Measurements from ENCODE around the gene PTDSS2.
"Not testable (repeated sequence)": the region's sequence is repeated elsewhere in the genome, so short reads cannot be mapped to it uniquely, and the experiment has no call there.

PTDSS2 gene

DNA sequence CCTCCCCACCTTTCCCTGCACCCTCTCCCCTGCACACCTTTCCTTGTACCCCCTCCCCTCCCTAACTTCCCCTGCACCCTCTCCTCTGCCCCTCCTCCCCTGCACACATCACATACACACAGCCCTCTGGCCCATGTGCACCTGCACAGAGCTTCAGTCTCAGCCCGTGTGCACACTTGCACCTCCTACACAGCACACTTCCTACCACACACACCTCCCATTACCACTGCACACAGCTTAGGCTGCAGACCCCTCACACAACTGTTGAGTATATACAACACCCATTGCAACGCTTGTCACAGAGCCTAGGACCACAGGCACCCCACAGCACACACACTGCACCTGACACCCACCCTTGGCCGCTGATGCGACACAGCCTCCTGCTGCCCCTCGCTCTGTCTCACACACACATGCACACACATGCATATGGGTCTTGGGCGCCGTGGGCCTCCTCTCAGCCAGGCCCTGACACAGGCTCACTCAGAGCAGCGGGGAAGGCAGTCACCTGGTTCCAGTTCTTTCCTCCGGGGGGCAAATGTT lies 35.7 kb upstream of the PTDSS2 start:
- DNase-seq: no peak

DNA sequence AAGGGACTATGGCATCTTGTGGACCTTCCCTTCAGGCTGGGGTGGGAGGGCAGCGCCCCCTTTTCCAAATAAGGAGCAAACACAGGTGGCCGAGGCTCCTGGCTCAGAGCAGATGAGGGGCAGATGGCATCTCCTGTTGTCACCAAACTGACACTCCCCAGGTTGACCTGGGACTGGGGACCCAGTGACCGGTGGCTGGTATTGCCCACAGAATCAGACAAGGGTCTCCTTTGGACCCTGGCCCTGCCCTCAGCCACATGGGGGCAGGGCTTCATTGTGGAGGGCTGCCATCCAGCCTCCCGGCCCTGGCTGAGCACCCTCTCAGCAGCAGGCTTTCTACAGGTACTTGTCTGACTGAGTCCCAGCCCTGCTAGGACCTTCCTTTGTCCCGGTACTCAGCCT lies 34.4 kb upstream of the PTDSS2 start:
- no peak for DNase-seq

DNA sequence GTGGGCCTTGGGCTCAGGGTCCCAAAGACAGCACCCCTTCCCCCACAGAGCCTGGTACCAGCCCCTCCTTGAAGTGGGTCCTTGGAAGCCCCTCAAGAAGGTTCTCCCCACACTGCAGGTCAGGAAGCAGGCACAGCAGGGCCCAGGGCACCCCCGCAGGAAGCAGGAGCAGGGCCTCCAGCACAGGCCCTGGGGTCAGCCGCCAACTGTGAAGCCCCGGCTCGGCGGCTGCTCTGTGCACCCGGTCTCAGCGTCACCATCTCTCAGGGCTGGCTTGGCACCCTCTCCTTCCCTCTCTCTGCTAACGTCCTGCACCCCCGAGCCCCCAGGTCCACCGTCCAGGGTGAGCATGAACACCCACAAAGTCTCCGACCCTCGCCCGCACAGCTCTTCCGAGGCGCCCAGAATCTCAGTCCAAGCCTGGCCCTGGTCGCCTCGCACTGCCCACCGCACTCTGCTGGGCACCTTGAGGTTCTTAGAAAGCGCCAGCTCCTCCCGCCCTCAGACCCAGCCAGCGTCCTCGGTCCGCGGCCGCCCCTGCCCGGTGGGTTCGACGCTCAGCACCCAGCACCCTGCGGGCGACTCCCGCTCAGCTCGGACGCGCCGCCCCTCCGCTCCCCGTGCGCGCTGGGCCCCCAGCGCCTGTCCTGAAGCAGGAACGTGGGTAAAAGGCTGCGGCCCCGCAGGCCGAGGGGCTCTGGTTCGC lies 33.9 kb upstream of the PTDSS2 start:
- no peak for DNase-seq

DNA sequence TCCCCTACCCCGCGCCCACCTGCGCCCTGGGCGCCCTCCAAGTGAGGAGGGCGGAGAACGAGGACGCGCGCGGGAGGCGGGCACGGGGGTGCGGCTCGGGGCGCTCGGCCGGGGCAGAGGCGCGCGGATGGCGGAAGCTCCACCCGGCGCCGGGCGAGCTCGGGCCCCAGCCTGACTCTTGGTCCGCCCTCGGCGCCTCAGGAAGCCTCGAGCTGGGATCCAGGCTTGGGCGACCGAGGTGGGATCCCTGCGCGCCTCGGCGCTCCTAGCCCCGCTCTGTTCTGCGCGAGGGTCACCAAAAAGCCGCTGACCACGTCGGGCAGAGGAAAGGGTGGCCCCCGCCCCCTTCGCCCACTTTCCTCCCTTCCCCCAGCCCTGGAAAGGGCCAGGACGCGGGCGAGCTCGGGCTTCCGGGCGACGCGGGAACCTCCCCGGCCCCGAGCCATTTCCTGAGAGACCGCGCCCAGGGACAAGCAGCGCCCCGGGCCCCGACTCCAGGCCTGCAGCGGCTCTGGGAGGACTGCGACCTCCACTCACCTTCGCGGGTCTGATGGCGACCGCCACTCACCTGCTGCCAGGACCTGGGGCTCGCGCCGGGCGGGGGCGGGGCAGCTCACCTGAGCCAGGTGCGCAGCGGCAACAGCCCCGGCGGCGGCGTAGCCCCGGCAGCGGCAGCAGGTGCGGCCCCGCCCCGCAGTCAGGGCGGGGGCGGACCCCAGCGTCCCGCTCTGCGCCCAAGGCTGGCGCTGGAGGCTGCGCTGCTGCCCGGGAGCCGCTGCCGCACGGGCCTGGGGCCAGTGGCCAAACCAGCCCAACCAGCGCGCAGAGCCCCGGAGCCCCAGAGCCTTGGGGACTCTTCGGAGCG lies 33.1 kb upstream of the PTDSS2 start:
- DNase-seq: peak in 1 of 2 experiments; percentile 46

DNA sequence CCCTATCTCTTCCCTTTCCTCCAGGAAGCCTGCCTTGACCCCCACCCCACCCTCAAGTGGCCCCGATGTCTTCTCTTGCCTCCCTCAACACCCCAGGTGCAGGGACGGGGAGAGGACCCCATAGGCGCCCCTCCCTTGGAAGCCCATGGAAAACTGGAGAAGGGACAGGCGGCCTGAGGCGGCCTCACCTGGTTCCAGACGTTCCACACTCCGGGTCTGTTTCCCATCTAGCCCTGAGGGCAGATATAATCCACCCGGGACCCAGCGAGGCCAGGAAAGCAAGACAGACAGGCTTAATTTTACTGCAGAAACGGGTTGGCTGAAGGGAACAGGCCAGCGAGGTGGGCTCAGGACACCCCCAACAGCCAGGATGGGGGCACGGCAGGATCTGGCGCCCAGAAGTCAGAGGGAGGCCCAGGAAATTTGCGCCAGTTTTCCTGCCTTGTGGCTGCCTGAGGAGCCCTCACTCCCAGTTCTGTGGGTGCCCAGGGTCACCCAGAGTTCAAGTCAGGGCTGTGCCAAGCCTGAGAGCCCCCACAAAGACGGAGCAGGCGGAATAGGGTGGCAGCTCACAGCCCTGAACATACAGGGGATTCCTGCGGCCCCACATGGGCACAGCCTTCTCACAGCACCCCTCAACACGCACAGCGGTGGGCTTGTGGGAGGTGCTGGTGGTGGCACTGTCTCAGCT lies 32.3 kb upstream of the PTDSS2 start:
- DNase-seq: no peak

DNA sequence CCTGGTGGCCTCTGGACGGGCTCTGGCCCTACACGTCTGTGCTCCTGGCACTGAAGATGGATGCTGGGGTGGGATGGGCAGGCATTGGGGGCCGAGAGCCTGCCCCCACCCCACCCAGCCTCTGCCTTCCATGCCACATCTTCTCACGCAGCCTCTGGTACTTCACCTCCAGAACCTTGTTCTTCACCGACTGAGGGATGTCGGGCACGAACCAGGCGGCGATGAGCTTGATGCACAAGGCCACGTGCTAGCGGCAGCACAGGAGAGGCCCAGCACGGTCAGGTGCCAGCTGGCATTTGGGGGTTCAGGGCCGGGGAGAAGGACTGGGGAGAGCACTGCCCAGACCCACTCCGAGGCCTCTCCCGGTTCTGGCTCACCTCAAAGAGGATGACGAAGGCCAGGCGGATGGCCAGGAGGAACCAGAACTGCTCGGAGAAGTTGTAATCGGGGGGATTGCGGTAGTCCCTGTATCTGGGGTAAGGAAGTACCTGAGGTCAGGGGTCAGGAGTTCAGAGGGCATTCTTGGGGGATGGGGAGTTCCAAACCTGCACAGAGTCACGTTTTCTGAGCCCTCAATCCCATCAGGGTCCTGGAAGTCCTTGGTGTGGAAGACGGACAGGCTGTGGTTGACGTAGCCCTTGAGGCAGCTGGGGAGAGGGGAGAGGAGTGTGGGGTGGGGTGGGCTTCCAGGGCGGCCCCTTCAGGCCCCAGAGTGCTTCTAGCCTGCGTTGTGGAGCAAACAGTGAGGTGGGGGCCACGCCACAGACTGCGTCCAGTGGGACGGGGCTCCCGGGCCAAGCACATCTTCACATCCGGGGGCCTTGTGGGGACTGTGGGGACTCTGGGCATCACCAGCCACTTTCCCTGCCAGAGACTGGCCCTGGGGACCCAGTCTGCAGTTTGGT lies 31.5 kb upstream of the PTDSS2 start:
- no peak for DNase-seq

DNA sequence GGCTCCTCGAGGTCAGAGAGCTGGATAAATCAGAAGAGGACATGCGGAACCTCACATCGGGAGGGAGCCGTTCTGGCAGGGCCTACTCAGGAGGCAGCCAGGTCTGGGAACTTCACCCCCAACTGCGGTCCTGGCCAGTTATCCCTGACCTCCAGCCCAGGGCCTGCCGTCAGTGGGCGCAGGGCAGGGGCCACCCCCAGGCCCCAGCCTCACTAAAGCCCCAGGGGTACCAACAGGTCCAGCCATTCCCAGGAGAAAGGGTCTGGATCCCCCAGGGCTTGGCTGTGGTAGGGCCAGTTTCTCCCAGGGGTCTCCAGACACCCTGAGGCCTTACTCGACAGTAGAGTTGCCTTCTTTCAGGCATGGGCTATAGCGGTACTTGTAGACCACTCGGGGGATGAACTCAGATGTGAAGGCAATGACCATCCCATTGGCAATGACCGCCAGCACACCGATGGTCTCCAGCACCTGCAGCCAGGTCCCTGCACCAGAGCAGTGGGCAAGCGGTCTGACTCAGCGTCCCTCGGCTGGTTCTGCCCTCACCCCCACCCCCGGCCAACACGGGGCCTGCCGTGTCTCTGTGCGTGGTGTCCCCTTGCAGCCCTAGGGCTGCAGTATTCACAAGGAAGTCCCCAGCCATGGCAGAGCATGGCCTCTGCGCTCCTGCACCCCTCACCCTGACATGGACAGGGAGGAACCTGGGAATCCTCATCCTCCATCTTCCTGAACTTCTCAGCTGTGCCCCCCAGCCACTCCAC lies 30.7 kb upstream of the PTDSS2 start:
- no peak for DNase-seq

DNA sequence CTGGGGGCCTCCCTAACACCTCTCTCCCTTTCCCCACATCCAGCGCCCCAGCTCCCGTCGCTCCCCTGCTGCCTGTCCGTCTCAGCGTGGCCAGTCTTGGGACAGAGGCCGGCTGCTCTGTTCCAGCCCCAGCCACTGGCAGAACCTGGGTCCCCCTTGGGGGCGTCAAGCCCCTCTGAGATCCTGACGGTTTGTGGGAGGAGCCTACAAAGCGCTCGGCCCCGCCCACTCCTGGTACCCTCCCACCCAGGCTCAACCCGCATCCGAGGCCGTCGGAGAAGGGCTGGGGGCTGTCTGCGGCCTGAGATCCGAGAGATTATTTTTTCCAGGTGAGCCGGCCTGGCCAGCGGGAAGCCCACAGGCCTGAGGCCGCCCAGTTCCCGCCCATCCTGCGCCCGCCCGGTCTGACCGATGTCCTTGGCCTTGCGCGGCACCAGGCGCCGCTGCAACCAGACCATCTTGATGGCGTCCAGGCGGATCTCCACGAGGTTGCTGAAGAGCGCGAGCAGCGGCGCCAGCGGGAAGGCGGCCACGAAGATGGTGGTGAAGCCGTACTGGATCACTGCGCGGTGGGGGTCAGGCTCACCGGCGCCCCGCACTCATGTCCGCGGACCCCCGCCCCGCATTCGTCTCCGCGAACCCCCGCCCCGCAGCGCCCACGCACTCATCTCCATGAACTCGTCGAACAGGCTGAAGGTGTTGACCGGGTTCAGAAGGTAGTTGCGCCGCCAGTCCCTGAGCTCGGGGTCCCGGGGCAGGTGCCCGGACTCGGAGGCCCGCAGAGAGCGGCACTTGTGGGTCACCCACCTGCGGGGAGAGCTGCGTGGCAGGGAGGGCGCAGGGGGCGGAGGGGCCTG lies 29.8 kb upstream of the PTDSS2 start:
- DNase-seq: no peak

DNA sequence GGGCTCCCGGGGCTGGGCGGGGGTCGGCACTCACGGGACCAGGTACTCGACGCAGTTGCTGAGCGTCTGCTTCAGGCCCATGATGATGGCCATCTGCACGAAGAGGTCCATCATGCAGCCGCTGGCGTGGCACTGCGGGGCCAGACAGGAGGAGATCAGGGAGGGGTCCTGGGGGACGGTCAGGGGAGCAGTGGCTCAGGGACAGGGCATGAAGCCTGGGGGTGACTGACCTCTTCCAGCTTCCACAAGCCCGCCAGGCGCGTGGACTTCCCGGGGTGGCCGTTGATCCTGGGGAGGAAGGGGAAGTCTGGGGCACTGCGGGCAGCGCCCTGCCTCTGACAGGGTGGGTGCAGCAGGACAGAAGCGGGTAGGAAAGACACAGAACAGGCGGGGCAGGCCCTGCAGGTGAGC lies 29.2 kb upstream of the PTDSS2 start:
- DNase-seq: no peak

DNA sequence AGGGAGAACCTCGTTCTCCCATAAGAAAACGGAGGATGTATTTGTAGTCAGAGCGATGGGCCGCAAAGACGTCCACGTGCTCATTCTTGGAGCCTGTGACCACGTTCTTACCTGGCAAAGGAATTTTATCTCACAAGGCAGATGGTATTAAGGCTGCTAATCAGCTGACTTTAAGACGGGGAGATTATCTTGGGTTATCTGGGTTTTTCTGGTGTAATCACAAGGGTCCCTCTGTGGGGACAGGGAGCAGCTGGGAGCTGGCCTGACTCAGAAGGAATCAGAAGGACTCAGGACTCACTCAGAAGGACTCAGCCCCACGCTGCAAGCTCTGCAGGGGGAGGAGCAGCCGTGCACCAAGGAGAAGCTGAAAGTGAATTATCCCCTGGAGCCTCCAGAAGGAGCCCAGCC lies 27.8 kb upstream of the PTDSS2 start:
- DNase-seq: no peak

DNA sequence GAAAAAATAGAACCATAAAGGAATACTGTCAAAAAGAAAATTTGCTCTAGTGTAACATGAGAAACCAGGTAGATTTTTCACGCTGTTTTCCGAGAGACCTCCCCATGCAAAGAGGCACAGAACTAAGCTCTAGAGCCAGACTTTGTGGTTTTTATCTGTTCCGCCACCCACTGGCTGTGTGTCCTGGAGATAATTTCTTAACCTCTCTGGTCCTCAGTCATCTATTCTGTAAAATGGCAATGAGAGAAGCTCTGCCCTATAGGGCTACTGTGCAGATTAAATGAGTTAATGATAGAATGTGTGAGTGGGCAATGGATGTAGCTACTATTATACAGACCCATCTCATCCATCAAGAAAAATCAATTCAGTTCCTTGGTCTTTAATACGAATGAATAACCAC lies 25.8 kb upstream of the PTDSS2 start:
- no peak for DNase-seq

DNA sequence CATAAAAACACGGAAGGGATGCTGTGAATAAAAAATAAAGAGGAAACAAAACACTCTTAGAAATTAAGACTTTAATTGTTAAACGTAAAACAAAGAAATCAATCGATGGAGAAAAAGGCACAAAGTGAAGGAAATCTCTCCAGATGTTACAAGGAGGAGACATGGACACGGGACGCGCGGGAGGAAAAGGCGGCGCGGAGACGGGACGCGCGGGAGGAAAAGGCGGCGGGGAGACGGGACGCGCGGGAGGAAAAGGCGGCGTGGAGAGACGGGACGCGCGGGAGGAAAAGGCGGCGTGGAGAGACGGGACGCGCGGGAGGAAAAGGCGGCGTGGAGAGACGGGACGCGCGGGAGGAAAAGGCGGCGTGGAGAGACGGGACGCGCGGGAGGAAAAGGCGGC lies 25.3 kb upstream of the PTDSS2 start:
- DNase-seq: not testable (repeated sequence)

DNA sequence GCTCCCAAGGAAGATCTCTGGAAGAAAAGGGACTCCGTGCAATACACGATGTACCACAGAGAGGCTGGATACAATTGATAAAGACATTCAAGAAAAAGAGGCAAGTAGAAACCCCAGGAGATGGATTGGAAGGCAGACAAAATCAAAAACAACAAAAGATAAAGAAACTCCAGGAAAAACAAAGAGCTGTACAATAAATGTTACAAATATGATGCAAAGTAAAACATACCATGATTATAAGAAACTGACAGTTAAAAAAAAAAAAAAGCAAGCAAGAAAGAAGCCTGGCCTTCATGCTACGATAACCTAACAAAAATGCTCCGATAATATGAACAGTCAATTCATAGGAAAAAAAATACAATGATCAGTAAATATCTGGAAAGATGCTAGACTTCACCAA lies 24.8 kb upstream of the PTDSS2 start:
- no peak for DNase-seq

DNA sequence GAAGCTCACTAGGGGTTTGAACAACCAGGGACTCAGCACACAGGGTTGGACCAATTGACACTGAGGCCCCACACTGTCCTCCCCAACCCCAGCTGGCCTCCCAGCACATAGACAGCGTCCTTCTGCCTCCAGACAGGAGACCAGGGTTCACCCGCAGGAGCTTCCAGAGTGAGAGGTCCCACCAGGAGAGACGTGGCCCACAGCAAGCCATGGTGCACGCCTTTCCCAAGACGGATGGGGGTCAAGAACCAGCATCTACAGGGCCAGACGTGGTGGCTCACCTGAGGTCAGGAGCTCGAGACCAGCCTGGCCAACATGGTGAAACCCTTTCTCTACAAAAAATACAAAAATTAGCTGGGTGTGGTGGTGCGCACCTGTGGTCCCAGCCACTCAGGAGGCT lies 23.2 kb upstream of the PTDSS2 start:
- DNase-seq: no peak

DNA sequence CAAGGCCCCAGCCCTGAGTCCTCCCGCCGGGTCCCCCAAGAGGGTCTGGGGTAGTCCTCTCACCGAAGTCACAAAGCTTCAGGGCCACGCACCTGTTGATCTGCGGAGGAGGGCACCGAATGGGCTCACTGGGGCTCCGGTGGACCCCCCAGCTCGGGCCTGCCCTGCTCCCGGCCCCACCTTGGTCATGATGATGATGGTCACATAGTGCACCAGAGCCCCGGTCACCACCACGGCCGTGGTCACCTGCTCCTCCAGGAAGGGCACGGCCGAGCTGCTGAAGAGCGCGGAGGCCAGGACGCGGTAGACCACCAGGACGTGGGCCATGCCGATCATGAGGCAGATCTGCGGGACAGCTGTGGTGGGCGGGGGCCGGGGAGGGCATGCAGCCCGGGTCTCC lies 21.8 kb upstream of the PTDSS2 start:
- no peak for DNase-seq

DNA sequence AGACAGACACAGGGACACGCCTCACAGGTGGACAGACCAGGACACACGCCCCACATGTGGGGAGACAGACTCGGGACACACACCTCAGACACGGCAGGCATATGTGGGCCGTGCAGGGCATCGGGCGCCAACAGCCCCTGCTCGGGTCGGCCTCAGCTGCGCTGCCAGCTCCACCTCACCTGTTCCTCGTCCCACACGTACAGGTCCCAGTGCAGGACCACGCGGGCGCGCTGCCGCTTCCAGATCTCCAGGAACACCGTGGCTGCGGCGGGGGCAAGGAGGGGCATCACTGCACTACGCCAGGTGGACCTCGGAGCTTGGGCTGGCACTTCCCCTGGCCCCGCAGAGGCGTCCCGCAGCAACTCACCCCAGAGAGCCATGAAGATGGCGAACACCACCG lies 20.7 kb upstream of the PTDSS2 start:
- no peak for DNase-seq

DNA sequence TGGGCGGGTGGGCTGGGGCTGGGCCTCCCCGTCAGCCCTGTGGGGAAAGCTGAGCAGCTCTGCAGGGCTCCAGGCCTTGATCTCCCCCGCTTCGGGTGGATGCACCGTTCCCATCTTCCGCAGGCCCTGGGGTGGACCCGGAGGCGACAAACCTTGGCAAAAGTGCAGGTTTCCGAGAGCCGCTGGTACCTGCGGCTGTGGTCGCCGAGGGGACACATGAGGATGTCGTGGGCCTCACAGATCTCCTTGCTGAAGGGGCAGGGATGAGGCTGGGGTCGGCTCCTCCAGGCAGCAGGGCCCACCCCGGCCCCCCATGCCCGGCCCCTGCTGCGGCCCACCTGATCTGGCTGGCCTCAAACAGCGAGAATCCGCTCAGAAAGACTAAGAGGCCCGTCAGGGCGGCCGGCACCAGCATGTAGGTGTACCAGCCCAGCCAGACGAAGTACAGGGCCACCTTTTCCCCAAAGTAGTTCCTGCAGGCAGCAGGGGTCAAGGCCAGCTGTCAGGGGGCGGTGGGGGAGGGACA lies 20.1 kb upstream of the PTDSS2 start:
- DNase-seq: no peak

DNA sequence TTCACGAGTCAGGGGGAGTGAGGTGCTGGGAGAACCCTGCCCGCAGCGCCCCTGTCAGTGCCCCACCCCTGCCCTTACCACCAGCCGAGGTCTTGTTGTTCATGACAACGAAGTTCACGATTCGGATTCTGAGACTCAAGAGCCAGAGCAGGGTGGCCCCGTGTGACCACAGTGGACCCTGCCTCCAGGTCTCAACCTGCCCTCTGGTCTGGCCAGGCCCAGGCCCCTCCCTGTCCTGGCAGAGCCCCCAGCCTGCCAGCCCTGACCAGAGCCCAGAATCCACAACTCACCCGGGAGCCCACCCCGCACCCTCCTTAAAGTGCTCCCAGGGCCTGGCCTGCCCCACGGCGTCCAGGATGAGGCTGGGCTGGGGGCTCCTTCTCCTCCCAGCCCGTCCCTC lies 18.2 kb upstream of the PTDSS2 start:
- no peak for DNase-seq

DNA sequence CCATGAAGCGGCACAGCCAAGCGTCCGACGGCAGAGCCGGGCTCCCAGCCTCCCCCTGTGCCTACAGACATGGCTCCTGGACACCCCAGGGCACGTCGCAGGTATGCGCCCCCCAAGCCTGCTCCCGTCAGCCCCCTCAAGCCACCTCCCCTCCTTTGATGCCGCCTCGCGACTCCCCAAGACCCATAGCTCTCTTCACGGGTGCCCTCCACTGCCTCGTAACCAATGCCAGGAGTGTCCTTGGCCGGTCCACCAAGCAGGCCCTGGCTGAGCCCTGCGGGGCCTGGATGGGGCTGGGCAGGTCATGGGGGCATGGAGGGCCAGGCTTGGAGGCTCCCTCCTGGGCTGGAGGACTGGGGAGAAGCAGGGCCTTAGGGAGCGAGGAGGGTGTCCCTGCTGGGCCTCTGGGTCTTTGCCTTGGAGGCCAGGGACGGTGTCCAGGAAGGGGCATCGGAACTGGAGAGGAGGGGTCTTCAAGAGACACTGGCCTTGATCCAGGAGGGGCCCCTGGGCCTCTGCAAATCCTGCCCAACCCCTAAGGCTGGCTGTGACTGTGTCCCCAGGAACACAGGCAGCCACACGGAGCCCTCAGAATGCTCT lies 17.5 kb upstream of the PTDSS2 start:
- no peak for DNase-seq

DNA sequence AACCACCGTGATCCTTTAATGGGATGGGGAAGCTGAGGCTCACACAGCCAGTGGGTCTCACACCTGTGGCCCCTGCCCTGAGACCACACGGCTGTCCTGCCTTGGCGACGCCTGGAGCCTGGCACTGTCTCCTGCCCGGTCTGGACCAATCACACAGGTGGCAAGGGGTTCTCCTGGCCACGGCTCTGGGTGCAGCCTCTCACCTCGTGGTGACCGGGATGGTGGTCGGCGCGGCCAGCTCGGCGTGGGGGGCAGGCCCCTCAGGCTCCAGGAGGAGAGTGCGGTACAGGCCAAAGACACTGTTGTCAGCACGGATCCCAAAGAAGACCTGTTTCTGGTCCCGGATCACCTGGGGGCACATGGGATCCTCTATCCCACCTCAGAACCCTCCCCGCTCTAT lies 17.0 kb upstream of the PTDSS2 start:
- DNase-seq: no peak

Data from stimulated activated CD4-positive, alpha-beta T cell treated with anti-CD3 and anti-CD28 coated beads, Interleukin-4, amount 100 ng/mL, for 4 hours (primary cell).